GM12864 (cell line): ENCODE data around the gene SLC30A4.

Source experiments
- DNase-seq: peaks from one replicate; pipeline ENCODE4 v3.0.0-alpha.2; 2011; ENCODE audit warnings: low read depth
- H3K4me3 ChIP-seq: 2 replicates; pipeline ENCODE4 v1.5.1; 2011; ENCODE audit warnings: mild to moderate bottlenecking, low read depth, low read length, control low read depth
- TF ChIP-seq, protein P1 (sequence below): IDR thresholded peaks from 2 replicates; pipeline ENCODE4 v1.5.1; 2011; ENCODE audit warnings: low read depth, mild to moderate bottlenecking, moderate library complexity, low read length, control low read depth, inconsistent platforms; ENCODE audit errors: missing control alignments

SLC30A4 gene

DNA sequence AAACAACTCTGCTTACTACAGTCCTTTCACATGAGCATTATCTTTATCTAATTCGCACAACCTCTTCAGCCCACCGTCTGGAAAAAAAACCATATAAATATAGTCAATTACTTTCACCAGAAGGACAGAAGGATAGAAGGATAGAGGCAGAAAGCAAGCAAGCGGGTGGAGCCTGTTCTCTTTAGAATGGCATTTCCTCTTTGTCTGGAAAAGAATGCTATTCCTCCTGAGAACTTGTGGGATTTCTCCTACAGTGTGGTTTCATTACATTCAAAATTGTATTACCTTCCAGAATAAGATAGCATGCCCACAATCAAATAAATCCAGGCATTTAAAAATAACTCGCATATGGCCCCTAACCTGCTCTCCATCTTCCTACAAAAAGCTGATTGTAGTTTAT, 23.1 kb downstream of the SLC30A4 start:
- TF ChIP-seq, protein P1, sequence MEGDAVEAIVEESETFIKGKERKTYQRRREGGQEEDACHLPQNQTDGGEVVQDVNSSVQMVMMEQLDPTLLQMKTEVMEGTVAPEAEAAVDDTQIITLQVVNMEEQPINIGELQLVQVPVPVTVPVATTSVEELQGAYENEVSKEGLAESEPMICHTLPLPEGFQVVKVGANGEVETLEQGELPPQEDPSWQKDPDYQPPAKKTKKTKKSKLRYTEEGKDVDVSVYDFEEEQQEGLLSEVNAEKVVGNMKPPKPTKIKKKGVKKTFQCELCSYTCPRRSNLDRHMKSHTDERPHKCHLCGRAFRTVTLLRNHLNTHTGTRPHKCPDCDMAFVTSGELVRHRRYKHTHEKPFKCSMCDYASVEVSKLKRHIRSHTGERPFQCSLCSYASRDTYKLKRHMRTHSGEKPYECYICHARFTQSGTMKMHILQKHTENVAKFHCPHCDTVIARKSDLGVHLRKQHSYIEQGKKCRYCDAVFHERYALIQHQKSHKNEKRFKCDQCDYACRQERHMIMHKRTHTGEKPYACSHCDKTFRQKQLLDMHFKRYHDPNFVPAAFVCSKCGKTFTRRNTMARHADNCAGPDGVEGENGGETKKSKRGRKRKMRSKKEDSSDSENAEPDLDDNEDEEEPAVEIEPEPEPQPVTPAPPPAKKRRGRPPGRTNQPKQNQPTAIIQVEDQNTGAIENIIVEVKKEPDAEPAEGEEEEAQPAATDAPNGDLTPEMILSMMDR = no peak
- no peak for DNase-seq
- H3K4me3 ChIP-seq = no peak overlapping the region

DNA sequence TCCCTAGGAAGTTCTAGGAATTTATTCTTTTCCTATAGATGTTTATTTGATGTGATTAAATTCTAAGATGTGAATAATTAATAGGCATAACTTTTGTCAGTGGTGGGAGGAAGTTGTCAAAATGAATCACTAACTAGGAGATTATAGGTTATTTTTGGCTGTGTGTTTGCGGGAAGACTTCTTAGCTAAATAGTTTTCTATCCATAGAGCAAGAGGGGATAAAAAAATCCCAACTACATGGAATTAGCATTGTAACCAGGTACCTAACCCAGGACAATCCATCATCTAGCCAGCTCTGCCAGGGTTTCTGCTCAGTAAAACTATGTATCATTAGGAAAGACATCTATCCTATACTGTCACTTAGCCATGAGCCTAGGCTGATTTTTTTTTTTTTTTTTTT, 23.9 kb downstream of the SLC30A4 start:
- DNase-seq = no peak
- TF ChIP-seq, protein P1 = no peak
- no peak overlapping the region for H3K4me3 ChIP-seq

DNA sequence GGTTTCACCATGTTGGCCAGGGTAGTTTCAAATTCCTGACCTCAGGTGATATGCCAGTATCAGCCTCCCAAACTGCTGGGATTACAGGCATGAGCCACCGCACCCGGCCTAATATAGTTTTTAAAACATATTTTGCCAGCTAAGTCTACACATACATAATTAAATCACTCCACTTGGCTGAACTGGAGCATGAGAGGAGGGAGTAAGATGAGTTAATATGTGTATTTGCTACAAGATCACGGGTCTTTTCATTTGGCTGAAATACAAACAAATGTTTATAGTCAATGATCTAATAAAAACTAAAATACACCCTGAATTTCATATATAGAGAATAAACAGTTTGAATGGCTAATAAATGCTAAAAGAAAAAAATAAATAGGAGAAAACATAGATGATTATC, 25.3 kb downstream of the SLC30A4 start:
- TF ChIP-seq, protein P1 = no peak
- no peak for DNase-seq
- no peak overlapping the region for H3K4me3 ChIP-seq

DNA sequence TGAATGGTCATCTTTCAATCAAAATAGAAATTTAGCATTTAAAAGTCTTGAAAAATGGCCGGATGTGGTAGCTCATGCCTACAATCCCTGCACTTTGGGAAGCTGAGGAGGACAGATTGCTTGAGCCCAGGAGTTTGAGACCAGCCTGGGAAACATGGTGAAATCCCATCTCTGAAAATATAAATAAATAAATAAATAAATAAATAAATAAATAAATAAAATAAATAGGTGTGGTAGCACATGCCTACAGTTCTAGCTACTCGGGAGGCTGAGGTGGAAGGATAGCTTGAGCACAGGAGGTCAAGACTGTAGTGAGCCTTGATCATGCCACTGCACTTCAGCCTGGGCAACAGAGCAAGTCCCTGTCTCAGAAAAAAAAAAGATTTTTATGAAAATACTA, 25.9 kb downstream of the SLC30A4 start:
- DNase-seq = no peak
- TF ChIP-seq, protein P1 = no peak
- H3K4me3 ChIP-seq = no peak overlapping the region

DNA sequence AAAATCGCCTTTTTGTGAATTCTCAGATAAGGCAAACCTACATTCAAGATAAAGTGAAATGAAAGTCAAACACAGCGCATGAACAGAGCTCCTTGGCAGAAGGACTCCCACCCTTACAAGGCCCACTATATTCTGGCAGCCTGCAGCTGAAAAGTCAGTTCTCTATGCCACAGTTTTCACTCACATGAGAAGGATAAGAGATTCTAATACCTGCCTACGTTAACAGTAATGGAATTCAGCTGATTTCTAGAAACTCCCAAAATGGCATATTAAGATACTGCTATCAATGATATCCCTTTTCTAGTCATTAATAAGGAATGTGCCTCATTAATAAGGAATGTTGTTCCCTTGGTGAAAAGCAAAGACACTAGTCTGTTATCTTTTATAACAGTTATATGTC, 27.0 kb downstream of the SLC30A4 start:
- DNase-seq = no peak
- H3K4me3 ChIP-seq = no peak overlapping the region
- TF ChIP-seq, protein P1 = no peak

DNA sequence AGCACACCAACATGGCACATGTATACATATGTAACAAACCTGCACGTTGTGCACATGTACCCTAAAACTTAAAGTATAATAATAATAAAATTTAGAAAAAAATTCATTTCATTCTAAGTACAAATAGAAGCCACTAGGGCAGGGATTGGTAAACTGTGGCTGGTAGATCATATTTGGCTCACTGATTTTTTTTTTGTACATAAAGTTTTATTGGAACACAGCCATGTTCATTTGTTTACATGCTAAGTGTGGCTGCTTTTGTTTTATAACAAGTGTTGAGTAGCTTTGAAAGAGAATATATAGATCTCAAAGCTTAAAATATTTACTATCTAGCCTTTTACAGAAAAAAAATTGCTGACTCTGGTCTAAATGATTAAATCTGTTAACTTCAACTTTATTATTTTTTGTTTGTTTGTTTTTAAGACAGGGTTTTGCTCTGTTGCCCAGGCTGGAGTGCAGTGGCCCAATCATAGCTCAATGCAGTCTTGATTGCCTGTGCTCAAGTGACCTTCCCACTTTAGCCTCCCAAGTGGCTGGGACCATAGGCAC, 32.8 kb downstream of the SLC30A4 start:
- TF ChIP-seq, protein P1 = no peak
- no peak overlapping the region for H3K4me3 ChIP-seq
- DNase-seq = no peak

DNA sequence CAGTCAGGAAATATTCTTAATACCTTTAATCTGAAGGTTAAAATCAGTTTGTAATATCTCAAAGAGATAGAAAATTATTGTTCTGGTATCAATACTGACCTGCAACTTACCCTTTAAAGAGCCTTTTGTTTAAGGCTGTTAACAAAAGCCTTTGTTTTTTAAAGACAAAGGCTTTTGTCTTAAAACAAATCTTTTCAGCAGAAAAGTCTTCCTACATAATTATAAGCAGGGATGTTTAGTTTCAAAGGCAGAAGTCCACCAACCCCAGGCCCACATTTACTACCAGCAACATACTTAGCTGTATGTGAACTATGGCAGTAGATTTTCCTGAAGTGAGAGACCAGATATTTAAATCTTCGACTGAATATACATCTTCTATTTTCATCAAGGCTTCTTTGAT, 36.2 kb downstream of the SLC30A4 start:
- TF ChIP-seq, protein P1 = no peak
- DNase-seq = no peak
- H3K4me3 ChIP-seq = no peak overlapping the region
